Activated T-helper 17 cell treated with anti-CD3 and anti-CD28 coated beads, Interleukin-2, amount 50 U/mL, for 72 hours (primary cell): ENCODE data around the gene FCGR2B. TPM values are rescaled to one million over a fixed set of nuclear protein-coding genes. Genes with fewer than 3 reads are reported as not detected.
"Not testable (repeated sequence)": the region's sequence is repeated elsewhere in the genome, so short reads cannot be mapped to it uniquely, and the experiment has no call there.

Experiments used
- ATAC-seq: fragments of 150-1000 bp; cut with Tn5 transposase; replicated peaks from 2 replicates; pipeline ENCODE4 v1.10.0; 2021; ENCODE audit warnings: mild to moderate bottlenecking, moderate library complexity
- H3K27ac Mint-ChIP-seq: one replicate; pipeline ENCODE4 v1.8.0; 2022; ENCODE audit warnings: mixed read lengths
- H3K27me3 Mint-ChIP-seq: one replicate; pipeline ENCODE4 v1.8.0; 2022; ENCODE audit warnings: mixed read lengths
- H3K36me3 Mint-ChIP-seq: one replicate; pipeline ENCODE4 v1.8.0; 2022; ENCODE audit warnings: low read depth, mild to moderate bottlenecking, mixed read lengths
- H3K4me1 Mint-ChIP-seq: one replicate; pipeline ENCODE4 v1.8.0; 2022; ENCODE audit warnings: mixed read lengths
- H3K4me3 Mint-ChIP-seq: one replicate; pipeline ENCODE4 v1.8.0; 2022; ENCODE audit warnings: mild to moderate bottlenecking, mixed read lengths
- H3K9me3 Mint-ChIP-seq: one replicate; pipeline ENCODE4 v1.8.0; 2022; ENCODE audit warnings: mixed read lengths
- total RNA-seq, 2 donors: library from RNA; stranded (reverse); gene quantifications; one replicate each; pipeline ENCODE4 v1.2.3, GENCODE V29; 2022

FCGR2B gene
- under 1 TPM in 1 of 2 donors, not detected in 1; 0.13 TPM for total RNA-seq

GRCh38 chr1:161662684-161663339 lies at the start of gene FCGR2B:
FCGR2B (plus strand) TSS chr1:161663143; CDS start chr1:161663242, 99 bp downstream.
- H3K27ac Mint-ChIP-seq: not testable (repeated sequence)

GRCh38 chr1:161616417-161616816 lies 46.5 kb upstream of the FCGR2B start:
- H3K4me3 Mint-ChIP-seq, H3K27me3 Mint-ChIP-seq, H3K9me3 Mint-ChIP-seq, H3K4me1 Mint-ChIP-seq, H3K27ac Mint-ChIP-seq, ATAC-seq: not testable (repeated sequence)
- peaks cover 17% of the 10 kb centered on the region for H3K36me3 Mint-ChIP-seq

More at GRCh38 chr1:161662684-161663339, at the start of gene FCGR2B:
- not testable (repeated sequence) for H3K4me3 Mint-ChIP-seq, H3K4me1 Mint-ChIP-seq, ATAC-seq, H3K27me3 Mint-ChIP-seq, H3K9me3 Mint-ChIP-seq, H3K36me3 Mint-ChIP-seq

DNA sequence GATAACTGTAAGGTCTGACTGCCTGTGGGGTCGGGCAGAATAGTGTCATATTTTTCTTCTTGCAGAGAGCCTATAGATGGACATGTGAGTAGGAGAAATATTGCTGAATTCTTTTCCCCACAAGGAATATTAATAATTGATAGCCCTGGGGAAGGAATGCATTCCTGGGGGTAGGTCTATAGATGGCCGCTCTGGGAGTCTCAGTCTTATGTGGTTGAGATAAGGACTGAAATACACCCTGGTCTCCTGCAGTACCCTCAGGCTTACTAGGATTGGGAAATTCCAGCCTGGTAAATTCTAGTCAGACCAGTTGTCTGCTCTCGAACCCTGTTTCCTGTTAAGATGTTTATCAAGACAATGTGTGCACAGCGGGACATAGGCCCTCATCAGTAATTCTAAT lies 44.4 kb upstream of the FCGR2B start:
- H3K9me3 Mint-ChIP-seq, ATAC-seq, H3K27ac Mint-ChIP-seq, H3K4me1 Mint-ChIP-seq, H3K4me3 Mint-ChIP-seq, H3K27me3 Mint-ChIP-seq: not testable (repeated sequence)
- peaks cover 15% of the 10 kb centered on the region for H3K36me3 Mint-ChIP-seq

- peaks cover 15% of the 10 kb centered on the region for H3K36me3 Mint-ChIP-seq
- not testable (repeated sequence) for H3K9me3 Mint-ChIP-seq, H3K27me3 Mint-ChIP-seq, H3K27ac Mint-ChIP-seq, ATAC-seq
- H3K4me1 Mint-ChIP-seq: peaks cover 15% of the 10 kb centered on the region
- peak overlapping the region; percentile 88 for H3K4me3 Mint-ChIP-seq
Observed at GRCh38 chr1:161620399-161620798, 42.5 kb upstream of the FCGR2B start.

GRCh38 chr1:161621181-161622000 lies 41.6 kb upstream of the FCGR2B start:
- Mint-ChIP-seq H3K4me1 (peaks cover 15% of the 10 kb centered on the region), H3K4me3 (peak overlapping the region; percentile 88), H3K36me3 (peaks cover 15% of the 10 kb centered on the region), H3K27ac (peak overlapping the region; percentile 98)
- H3K27me3 Mint-ChIP-seq, H3K9me3 Mint-ChIP-seq: not testable (repeated sequence)
- ATAC-seq: peak; percentile 84

- H3K36me3 Mint-ChIP-seq: peaks cover 15% of the 10 kb centered on the region
- H3K4me3 Mint-ChIP-seq: peak overlapping the region; percentile 88
- ATAC-seq: peak; percentile 30
- not testable (repeated sequence) for H3K27me3 Mint-ChIP-seq, H3K9me3 Mint-ChIP-seq
- peak overlapping the region; percentile 98 for H3K27ac Mint-ChIP-seq
- peaks cover 15% of the 10 kb centered on the region for H3K4me1 Mint-ChIP-seq
Observed at GRCh38 chr1:161622054-161622453, 40.9 kb upstream of the FCGR2B start.

- H3K4me1 Mint-ChIP-seq: peaks cover 15% of the 10 kb centered on the region
- peak overlapping the region; percentile 52 for H3K4me3 Mint-ChIP-seq
- peak; percentile 43 for ATAC-seq
- H3K27me3 Mint-ChIP-seq, H3K9me3 Mint-ChIP-seq: not testable (repeated sequence)
- peaks cover 15% of the 10 kb centered on the region for H3K36me3 Mint-ChIP-seq
- peak overlapping the region; percentile 44 for H3K27ac Mint-ChIP-seq
Observed at GRCh38 chr1:161623401-161624051, 39.4 kb upstream of the FCGR2B start.

DNA sequence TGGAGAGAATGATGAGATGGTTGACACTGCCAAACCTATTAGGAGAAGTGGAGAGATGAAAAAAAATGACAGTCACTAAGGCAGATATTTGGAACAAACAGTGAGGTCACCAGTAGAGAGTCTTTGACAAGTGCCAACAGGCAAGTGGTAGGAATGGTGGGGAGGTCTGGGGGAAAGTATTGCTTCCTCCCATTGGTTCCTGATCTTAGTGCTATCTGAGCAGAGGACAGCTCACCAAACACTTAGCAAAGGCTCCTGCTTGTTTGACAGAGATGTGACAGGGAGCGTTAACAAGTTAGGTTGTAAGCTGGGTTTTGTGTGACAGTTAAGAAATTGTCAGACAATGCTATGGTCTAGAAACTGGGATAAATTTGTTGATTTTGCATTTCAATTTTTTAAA lies 38.3 kb upstream of the FCGR2B start:
- not testable (repeated sequence) for H3K27me3 Mint-ChIP-seq, ATAC-seq
- peaks cover 15% of the 10 kb centered on the region for H3K4me1 Mint-ChIP-seq

DNA sequence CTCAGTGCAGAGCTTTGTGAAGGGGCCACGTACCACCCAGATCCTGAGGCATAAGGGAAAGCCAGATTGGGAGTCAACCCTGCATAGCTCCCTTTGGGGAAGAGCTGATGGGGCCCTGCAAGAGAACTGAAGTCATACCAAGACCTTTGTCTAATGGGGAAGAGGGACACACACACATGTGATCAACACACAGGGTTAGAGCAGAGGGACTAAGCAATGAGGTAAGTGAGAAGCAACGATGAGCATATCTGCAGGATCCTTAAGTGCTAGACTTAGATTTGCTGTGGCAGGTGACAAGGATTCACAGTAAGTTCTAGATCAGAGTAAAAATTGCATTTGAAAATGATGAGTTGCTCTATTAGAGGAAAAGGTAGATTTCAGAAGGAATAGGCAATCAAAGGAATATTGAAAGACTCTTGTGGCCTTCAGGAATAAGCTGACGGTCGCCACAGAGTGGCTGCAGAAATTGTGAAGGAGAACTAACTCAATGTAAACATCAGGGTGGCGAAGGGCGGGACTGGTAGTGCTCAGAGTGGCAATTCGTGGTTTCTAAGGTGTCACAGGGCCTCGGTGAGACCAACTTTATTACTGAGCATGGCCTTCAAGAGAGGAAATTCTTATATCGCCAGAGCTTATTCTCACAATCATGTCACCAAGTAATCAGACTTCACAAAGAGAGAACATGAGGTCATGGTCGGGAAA lies 36.3 kb upstream of the FCGR2B start:
- peaks cover 15% of the 10 kb centered on the region for H3K4me1 Mint-ChIP-seq
- H3K27ac Mint-ChIP-seq, H3K4me3 Mint-ChIP-seq, ATAC-seq, H3K36me3 Mint-ChIP-seq, H3K27me3 Mint-ChIP-seq, H3K9me3 Mint-ChIP-seq: not testable (repeated sequence)

More for the DNA sequence above, 38.3 kb upstream of the FCGR2B start:
- H3K36me3 Mint-ChIP-seq: peaks cover 15% of the 10 kb centered on the region
- H3K4me3 Mint-ChIP-seq, H3K9me3 Mint-ChIP-seq, H3K27ac Mint-ChIP-seq: not testable (repeated sequence)

DNA sequence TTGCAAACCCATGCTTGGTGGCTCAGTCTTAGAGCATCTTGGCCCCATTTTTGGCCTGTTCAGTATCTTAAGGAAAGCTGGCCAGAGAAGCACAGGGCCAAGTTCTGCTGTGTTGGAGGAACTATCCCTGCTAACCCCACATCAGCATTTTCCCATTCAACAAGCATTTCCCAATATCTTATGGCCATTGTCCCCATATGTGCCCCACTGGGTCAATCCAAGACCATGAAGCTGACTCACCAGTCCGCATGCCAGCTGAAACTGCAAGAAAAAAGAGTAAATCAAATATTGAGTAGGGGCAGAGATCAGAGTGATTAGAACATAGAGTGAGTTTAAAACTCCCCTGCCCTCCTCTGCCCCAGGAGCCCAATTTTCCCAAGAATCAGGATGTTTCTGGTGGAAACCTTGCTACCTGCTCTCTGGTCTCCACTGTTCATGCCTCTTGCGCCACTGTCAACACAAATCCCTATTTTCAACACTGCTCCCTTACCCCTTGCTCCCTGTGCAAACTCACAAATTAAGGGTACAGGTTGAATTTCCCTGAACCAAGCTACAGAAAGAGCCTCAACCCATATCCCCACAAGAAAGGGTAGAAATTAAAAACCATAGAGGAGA lies 32.7 kb upstream of the FCGR2B start:
- ATAC-seq, H3K4me3 Mint-ChIP-seq, H3K4me1 Mint-ChIP-seq, H3K9me3 Mint-ChIP-seq, H3K36me3 Mint-ChIP-seq, H3K27me3 Mint-ChIP-seq, H3K27ac Mint-ChIP-seq: not testable (repeated sequence)

GRCh38 chr1:161631076-161631475 lies 31.9 kb upstream of the FCGR2B start, which contains the start of gene FCGR3B:
FCGR3B (minus strand) TSS chr1:161631176; CDS start chr1:161631094, 82 bp downstream.
- Mint-ChIP-seq H3K27me3 (no peaks in the 10 kb centered on the region), H3K36me3 (no peaks in the 10 kb centered on the region), H3K4me3 (no peak within 1 kb of the TSS), H3K9me3 (no peaks in the 10 kb centered on the region), H3K4me1 (no peaks in the 10 kb centered on the region), H3K27ac (no peak within 1 kb of the TSS)
- ATAC-seq: no peak

DNA sequence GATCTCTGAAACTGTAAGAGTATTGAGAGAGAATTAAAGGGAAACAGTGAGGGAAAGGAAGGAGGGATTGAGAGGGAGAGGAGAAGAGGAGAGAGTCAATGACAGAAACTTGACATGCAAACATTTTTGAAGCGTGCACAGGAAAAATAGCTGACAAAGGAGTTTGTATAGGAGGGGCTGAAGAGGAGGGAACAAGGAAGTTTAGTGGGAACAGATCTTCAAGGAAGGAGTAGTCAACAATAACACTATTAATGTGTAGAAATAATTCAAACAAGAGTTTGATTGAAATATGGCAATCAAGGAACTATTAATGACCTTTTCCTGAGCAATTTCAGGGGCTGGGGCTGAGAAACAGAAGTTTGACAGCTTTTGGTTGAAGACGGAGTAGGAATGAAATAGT lies 27.9 kb upstream of the FCGR2B start:
- H3K36me3 Mint-ChIP-seq, H3K27ac Mint-ChIP-seq, H3K4me1 Mint-ChIP-seq, H3K27me3 Mint-ChIP-seq, H3K9me3 Mint-ChIP-seq, H3K4me3 Mint-ChIP-seq, ATAC-seq: not testable (repeated sequence)

GRCh38 chr1:161636189-161636782 lies 26.7 kb upstream of the FCGR2B start:
- H3K36me3 Mint-ChIP-seq, H3K27ac Mint-ChIP-seq, H3K4me1 Mint-ChIP-seq, H3K27me3 Mint-ChIP-seq, H3K9me3 Mint-ChIP-seq, H3K4me3 Mint-ChIP-seq: not testable (repeated sequence)
- ATAC-seq: peak; percentile 84

GRCh38 chr1:161636976-161637375 lies 26.0 kb upstream of the FCGR2B start:
- H3K27me3 Mint-ChIP-seq, H3K36me3 Mint-ChIP-seq, H3K4me1 Mint-ChIP-seq, ATAC-seq, H3K4me3 Mint-ChIP-seq, H3K9me3 Mint-ChIP-seq: not testable (repeated sequence)
- H3K27ac Mint-ChIP-seq: peak overlapping the region; percentile 18
